HG03442 (cell line): ENCODE data around the gene ENTHD1.

ENCODE experiments used
- ATAC-seq: cut with Tn5 transposase; IDR thresholded peaks from one replicate; pipeline ENCODE4 v1.9.1; 2021; ENCODE audit warnings: mild to moderate bottlenecking, moderate library complexity; ENCODE audit not compliant: unreplicated experiment

ENTHD1 gene

GRCh38 chr22:39800790-39801520 lies 92.6 kb downstream of the ENTHD1 start:
- ATAC-seq, result no peak

- no peak for ATAC-seq
Measured at GRCh38 chr22:39797528-39798147, 95.9 kb downstream of the ENTHD1 start.

- no peak for ATAC-seq
Measured at GRCh38 chr22:39789788-39790187, 103.8 kb downstream of the ENTHD1 start.

GRCh38 chr22:39785232-39785631 lies 108.3 kb downstream of the ENTHD1 start:
- ATAC-seq, result no peak

GRCh38 chr22:39777716-39778454 lies 115.7 kb downstream of the ENTHD1 start:
- ATAC-seq, result no peak

- ATAC-seq, result no peak
Measured at GRCh38 chr22:39776295-39777009, 117.1 kb downstream of the ENTHD1 start.

- ATAC-seq, result no peak
Measured at GRCh38 chr22:39773976-39774539, 119.5 kb downstream of the ENTHD1 start.

GRCh38 chr22:39773503-39773902 lies 120.1 kb downstream of the ENTHD1 start:
- ATAC-seq, result no peak

- ATAC-seq, result no peak
Measured at GRCh38 chr22:39771486-39771885, 122.1 kb downstream of the ENTHD1 start.

GRCh38 chr22:39765661-39766060 lies 127.9 kb downstream of the ENTHD1 start:
- ATAC-seq, result no peak

- ATAC-seq, result no peak
Measured at GRCh38 chr22:39765046-39765445, 128.5 kb downstream of the ENTHD1 start.

- ATAC-seq, result no peak
Measured at GRCh38 chr22:39763276-39763675, 130.3 kb downstream of the ENTHD1 start.

- no peak for ATAC-seq
Measured at GRCh38 chr22:39750759-39751158, 142.8 kb downstream of the ENTHD1 start.

GRCh38 chr22:39748877-39749276 lies 144.7 kb downstream of the ENTHD1 start:
- no peak for ATAC-seq

- ATAC-seq, result no peak
Measured at GRCh38 chr22:39746600-39747262, 146.8 kb downstream of the ENTHD1 start.

GRCh38 chr22:39745789-39746188 lies 147.8 kb downstream of the ENTHD1 start:
- ATAC-seq, result no peak

- ATAC-seq, result no peak
Measured at GRCh38 chr22:39744353-39744752, 149.2 kb downstream of the ENTHD1 start.

- no peak for ATAC-seq
Measured at GRCh38 chr22:39743935-39744334, 149.6 kb downstream of the ENTHD1 start.

GRCh38 chr22:39739338-39740027 lies 154.1 kb downstream of the ENTHD1 start:
- no peak for ATAC-seq

GRCh38 chr22:39738746-39739145 lies 154.8 kb downstream of the ENTHD1 start:
- no peak for ATAC-seq
